Activated CD4-positive, alpha-beta memory T cell treated with anti-CD3 and anti-CD28 coated beads for 36 hours (primary cell): ENCODE results near the gene IFRD2. TPM values are rescaled to one million over a fixed set of nuclear protein-coding genes. Genes with fewer than 3 reads are reported as not detected.

Source experiments
- CTCF ChIA-PET: fragments of 350-600 bp; sonication (Branson Sonifier 250); formaldehyde crosslinking; loops from one replicate; lab custom pipeline; 2021; ENCODE audit warnings: antibody characterized with exemption, inconsistent platforms; lab: Charles Lee
- POLR2A ChIA-PET: fragments of 350-600 bp; sonication (Branson Sonifier 250); formaldehyde crosslinking; loops from one replicate; lab custom pipeline; 2021; ENCODE audit warnings: antibody characterized with exemption; lab: Charles Lee
- DNase-seq: peaks from one replicate; pipeline ENCODE4 v3.0.0-alpha.2; 2020
- H3K27ac Mint-ChIP-seq: one replicate; pipeline ENCODE4 v1.8.0; 2021; ENCODE audit warnings: mixed read lengths
- H3K27me3 Mint-ChIP-seq: one replicate; pipeline ENCODE4 v1.8.0; 2021; ENCODE audit warnings: mixed read lengths
- H3K36me3 Mint-ChIP-seq: one replicate; pipeline ENCODE4 v1.8.0; 2021; ENCODE audit warnings: mixed read lengths
- H3K4me1 Mint-ChIP-seq: one replicate; pipeline ENCODE4 v1.8.0; 2021; ENCODE audit warnings: low read depth, mixed read lengths
- H3K4me3 Mint-ChIP-seq: one replicate; pipeline ENCODE4 v1.8.0; 2021; ENCODE audit warnings: mild to moderate bottlenecking, mixed read lengths
- H3K9me3 Mint-ChIP-seq: one replicate; pipeline ENCODE4 v1.8.0; 2021; ENCODE audit warnings: mixed read lengths
- intact Hi-C: fragments of 100-400 bp; cut with micrococcal nuclease; formaldehyde crosslinking; loops from one replicate; pipeline ENCODE4 v1.15.1; 2023
- total RNA-seq, 2 experiments: library from RNA; stranded (reverse); gene quantifications; one replicate each; pipeline ENCODE4 v1.2.3, GENCODE V29; 2021

Gene IFRD2, protein sequence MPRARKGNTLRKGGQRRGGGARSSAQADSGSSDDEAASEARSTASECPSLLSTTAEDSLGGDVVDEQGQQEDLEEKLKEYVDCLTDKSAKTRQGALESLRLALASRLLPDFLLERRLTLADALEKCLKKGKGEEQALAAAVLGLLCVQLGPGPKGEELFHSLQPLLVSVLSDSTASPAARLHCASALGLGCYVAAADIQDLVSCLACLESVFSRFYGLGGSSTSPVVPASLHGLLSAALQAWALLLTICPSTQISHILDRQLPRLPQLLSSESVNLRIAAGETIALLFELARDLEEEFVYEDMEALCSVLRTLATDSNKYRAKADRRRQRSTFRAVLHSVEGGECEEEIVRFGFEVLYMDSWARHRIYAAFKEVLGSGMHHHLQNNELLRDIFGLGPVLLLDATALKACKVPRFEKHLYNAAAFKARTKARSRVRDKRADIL
- total RNA-seq = 100 to 1,000 TPM; 111 to 112 TPM

DNA sequence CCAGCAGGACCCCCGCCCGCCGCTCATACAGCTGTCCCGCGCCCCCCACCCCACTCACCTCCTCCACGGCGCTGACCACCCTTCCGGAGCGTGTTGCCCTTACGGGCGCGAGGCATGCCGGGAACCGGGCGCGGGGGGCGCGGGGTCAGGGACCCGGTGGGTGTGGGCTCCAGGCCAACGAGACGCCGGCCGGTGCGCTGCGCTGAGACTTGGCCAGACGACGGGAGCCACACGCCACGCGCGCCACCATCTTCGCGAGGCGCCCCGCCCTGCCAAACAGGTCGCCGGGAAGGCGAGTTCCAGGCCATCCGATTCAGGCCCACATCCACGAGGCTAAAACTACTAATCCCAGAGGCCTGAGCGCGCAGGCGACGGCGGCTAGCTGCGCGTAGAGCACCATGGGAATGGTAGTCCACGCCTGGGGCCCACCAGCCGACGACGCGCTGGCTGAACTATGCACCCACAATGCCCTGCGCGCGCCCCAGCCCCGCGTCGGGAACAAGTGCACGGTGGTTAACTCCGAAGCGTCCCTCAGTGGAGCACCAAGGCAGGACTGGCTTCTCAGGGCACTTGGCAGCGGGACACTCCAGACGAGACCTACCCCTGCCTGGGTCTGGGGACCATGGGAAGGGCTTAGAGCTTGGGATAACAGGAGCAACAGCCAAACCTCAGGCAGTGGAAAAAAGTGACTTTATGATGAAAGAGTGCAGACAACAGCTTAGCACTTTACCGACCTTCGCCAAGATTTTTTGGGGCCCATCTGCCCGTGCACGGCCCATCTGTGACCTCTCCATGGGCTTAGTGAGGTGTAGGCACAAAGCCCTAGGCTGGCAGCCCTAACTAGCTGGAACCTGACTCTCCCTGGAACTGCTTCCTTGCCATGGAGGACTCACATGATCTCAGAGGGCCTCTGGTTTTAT, at the start of gene IFRD2:
Gene IFRD2, minus strand, starts transcription at position 271 of the 920 bp plus-strand sequence. Its CDS starts 155 bp downstream, at position 116.
- POLR2A ChIA-PET = interaction anchor here (0.8 to 2.7 kb wide), 10 partner anchors 9 to 64 kb away, joined by 3 to 15 read pairs (median 4); partner anchors contain the start of genes LSMEM2 and TUSC2
- H3K36me3 Mint-ChIP-seq = peaks cover 20% of the 10 kb centered on the region
- peak within 1 kb of the TSS; percentile 92 for H3K4me3 Mint-ChIP-seq
- no peaks in the 10 kb centered on the region for H3K27me3 Mint-ChIP-seq
- peak within 1 kb of the TSS; percentile 90 for H3K27ac Mint-ChIP-seq
- intact Hi-C loops = loop anchor here (1.0 kb wide), 5 partner anchors 18 to 67 kb away; partner anchors contain the start of genes TMEM115 and TUSC2
- H3K9me3 Mint-ChIP-seq = no peaks in the 10 kb centered on the region
- CTCF ChIA-PET = interaction anchor here (0.6 to 2.3 kb wide), 11 partner anchors 13 to 353 kb away, joined by 3 to 14 read pairs (median 3); partner anchors contain the start of genes LSMEM2, RASSF1 and RBM6
- peaks cover 20% of the 10 kb centered on the region for H3K4me1 Mint-ChIP-seq
- peak; percentile 98 for DNase-seq

DNA sequence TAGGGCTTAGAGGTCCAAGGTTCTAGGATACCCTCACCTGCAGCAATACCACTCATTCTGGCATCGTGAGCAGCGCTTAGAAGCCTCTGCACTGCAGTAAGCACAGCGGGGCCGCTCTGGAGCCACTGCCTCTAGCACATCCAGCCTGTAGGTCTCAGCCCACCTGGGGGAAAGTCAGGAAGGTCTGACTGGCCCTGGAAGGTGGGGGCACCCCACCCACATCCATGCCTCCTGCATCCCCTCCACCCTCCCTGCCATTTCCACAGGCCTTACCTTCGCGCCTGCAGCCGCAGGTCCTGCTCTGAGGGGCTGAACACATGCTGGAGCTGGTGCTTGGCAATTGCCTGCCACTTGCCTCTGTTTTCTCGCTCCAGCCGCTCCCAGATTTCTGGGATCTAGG, 49.3 kb upstream of the IFRD2 start:
- H3K9me3 Mint-ChIP-seq = no peaks in the 10 kb centered on the region
- POLR2A ChIA-PET = interaction anchor here (0.6 to 6.5 kb wide), 6 partner anchors 7 to 264 kb away, joined by 3 to 93 read pairs (median 6); partner anchors contain the start of genes CYB561D2, HYAL3, NAA80 and NPRL2
- DNase-seq = peak; percentile 31

DNA sequence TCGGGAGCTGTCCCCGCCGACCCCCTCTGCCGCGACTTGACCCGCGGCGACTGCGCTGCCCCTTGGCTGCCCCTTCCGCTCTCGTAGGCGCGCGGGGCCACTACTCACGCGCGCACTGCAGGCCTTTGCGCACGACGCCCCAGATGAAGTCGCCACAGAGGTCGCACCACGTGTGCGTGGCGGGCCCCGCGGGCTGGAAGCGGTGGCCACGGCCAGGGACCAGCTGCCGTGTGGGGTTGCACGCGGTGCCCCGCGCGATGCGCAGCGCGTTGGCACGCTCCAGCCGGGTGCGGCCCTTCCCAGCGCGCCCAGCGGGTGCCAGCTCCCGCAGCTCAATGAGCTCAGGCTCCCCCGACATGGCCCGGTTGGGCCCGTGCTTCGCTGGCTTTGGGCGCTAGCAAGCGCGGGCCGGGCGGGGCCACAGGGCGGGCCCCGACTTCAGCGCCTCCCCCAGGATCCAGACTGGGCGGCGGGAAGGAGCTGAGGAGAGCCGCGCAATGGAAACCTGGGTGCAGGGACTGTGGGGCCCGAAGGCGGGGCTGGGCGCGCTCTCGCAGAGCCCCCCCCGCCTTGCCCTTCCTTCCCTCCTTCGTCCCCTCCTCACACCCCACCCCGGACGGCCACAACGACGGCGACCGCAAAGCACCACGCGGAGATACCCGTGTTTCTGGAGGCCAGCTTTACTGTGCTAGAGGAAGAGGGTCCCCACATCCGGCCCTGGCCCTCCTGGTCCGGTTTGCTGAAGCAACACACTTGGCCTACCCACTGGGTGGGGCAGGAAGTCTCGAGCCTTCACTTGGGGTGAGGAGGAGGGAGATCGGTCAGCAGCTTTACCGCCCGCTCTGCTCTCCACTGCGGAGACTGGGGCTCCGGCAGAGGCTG, 48.5 kb upstream of the IFRD2 start, which contains the start of gene RASSF1:
Gene RASSF1, minus strand, starts transcription at position 389 of the 882 bp plus-strand sequence. Its CDS starts 31 bp downstream, at position 358.
- ChIA-PET POLR2A (interaction anchor here (0.6 to 6.5 kb wide), 10 partner anchors 8 to 1716 kb away, joined by 3 to 93 read pairs (median 6); partner anchors contain the start of genes CYB561D2, DUSP7, HYAL3 and NAA80), CTCF (interaction anchor here (0.9 to 1.7 kb wide), 5 partner anchors 8 to 48 kb away, joined by 3 to 7 read pairs (median 4); partner anchors contain the start of genes CYB561D2, IFRD2 and NPRL2)
- H3K9me3 Mint-ChIP-seq = no peaks in the 10 kb centered on the region
- peak within 1 kb of the TSS; percentile 92 for H3K27ac Mint-ChIP-seq
- H3K36me3 Mint-ChIP-seq = peaks cover 31% of the 10 kb centered on the region
- DNase-seq = peak; percentile 83
- H3K4me3 Mint-ChIP-seq = peak within 1 kb of the TSS; percentile 97
- H3K4me1 Mint-ChIP-seq = peaks cover 30% of the 10 kb centered on the region
- H3K27me3 Mint-ChIP-seq = no peaks in the 10 kb centered on the region
- intact Hi-C loops = loop anchor here (5.0 kb wide), 1 partner anchor 262 kb away; no protein-coding TSS in a partner anchor

More for the DNA sequence above, 49.3 kb upstream of the IFRD2 start:
- Mint-ChIP-seq H3K4me3 (peak overlapping the region; percentile 97), H3K27ac (peak overlapping the region; percentile 92), H3K27me3 (no peaks in the 10 kb centered on the region), H3K4me1 (peaks cover 27% of the 10 kb centered on the region), H3K36me3 (peaks cover 24% of the 10 kb centered on the region)
- intact Hi-C loops = loop anchor here (5.0 kb wide), 1 partner anchor 261 kb away; no protein-coding TSS in a partner anchor
- CTCF ChIA-PET = interaction anchor here (0.9 to 1.7 kb wide), 3 partner anchors 12 to 49 kb away, joined by 3 to 7 read pairs (median 4); partner anchors contain the start of gene IFRD2

DNA sequence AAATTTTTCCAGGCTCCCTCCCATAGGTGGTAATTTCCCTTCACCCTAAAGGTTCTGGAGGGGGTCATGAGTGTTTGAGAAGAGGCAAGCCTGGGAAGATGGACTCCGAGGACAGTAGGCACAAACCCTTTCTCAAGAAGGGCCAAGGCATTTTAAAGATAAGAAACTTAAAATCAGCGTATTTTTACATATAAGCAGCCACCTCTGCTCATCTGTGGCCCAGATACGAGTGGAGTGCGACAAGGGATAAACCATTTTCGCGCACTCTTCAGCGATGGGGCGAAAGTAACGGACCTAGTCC, 47.9 kb upstream of the IFRD2 start:
- intact Hi-C loops = loop anchor here (5.0 kb wide), 1 partner anchor 262 kb away; no protein-coding TSS in a partner anchor
- peak overlapping the region; percentile 92 for H3K27ac Mint-ChIP-seq
- no peak for DNase-seq
- H3K4me3 Mint-ChIP-seq = peak overlapping the region; percentile 97
- H3K36me3 Mint-ChIP-seq = peaks cover 36% of the 10 kb centered on the region
- no peaks in the 10 kb centered on the region for H3K27me3 Mint-ChIP-seq
- POLR2A ChIA-PET = interaction anchor here (0.7 to 6.5 kb wide), 7 partner anchors 9 to 1717 kb away, joined by 3 to 93 read pairs (median 7); partner anchors contain the start of genes CYB561D2, DUSP7, HYAL3 and NAA80
- peaks cover 36% of the 10 kb centered on the region for H3K4me1 Mint-ChIP-seq
- no peaks in the 10 kb centered on the region for H3K9me3 Mint-ChIP-seq
- CTCF ChIA-PET = interaction anchor here (0.9 to 1.7 kb wide), 4 partner anchors 9 to 14 kb away, joined by 3 to 7 read pairs (median 4); partner anchors contain the start of genes CYB561D2 and NPRL2

DNA sequence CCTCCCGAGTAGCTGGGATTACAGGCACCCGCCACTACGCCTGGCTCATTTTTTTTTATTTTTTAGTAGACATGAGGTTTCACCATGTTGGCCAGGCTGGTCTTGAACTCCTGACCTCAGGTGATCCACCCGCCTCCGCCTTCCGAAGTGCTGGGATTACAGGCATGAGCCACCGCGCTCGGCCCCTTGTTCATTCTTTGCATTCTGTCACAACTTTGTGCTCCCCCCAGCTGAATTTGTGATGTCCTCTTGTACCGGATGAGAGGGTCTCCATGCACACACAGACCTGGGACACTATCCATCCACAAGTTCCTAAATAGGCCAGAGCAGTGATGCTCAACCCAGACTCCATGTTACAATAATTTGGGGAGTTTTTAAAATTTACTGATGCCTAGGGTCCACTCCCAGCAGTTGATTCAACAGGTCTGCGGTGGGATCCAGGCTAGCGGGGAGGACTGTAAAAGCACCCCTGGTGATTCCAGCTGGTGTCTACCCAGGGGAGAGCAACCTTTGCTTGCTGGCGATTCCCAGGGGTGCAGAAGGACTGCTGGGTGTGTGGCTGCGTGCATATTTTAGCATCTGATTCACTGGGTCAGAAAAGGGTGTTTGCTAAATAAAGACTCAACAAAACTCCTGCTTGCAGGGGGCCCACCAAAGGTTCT, 47.4 kb upstream of the IFRD2 start:
- peak overlapping the region; percentile 97 for H3K4me3 Mint-ChIP-seq
- no peaks in the 10 kb centered on the region for H3K27me3 Mint-ChIP-seq
- POLR2A ChIA-PET = interaction anchor here (0.7 to 6.5 kb wide), 8 partner anchors 9 to 1717 kb away, joined by 3 to 93 read pairs (median 12); partner anchors contain the start of genes CYB561D2, DUSP7, HEMK1 and HYAL3
- peaks cover 36% of the 10 kb centered on the region for H3K36me3 Mint-ChIP-seq
- peak overlapping the region; percentile 92 for H3K27ac Mint-ChIP-seq
- no peak for DNase-seq
- H3K4me1 Mint-ChIP-seq = peaks cover 39% of the 10 kb centered on the region
- CTCF ChIA-PET = interaction anchor here (1.7 to 4.2 kb wide), 3 partner anchors 9 to 14 kb away, joined by 7 to 39 read pairs (median 16); partner anchors contain the start of genes CYB561D2 and NPRL2
- intact Hi-C loops = loop anchor here (5.0 kb wide), 1 partner anchor 263 kb away; no protein-coding TSS in a partner anchor
- H3K9me3 Mint-ChIP-seq = no peaks in the 10 kb centered on the region

DNA sequence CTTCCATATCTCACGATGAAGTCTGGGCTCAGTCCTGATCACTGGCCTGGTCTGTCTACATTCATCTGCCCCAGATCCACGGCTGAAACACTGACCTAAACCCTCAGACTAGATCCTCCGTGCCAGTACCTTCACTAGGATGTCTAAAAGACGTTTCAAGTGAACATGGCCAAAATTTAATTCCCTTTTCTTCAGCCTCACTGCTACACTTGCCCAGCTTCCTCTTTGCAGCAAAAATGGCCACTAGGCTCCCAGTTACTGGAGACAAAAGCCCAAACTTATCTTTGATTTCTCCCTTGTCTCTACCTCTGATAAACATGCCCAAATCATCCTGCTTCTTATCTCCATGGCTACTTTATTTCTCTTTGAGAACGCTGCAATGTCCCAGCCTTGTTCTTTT, 46.7 kb upstream of the IFRD2 start:
- H3K4me1 Mint-ChIP-seq = peaks cover 45% of the 10 kb centered on the region
- POLR2A ChIA-PET = interaction anchor here (0.7 to 6.5 kb wide), 6 partner anchors 10 to 276 kb away, joined by 5 to 93 read pairs (median 16); partner anchors contain the start of genes CYB561D2, HEMK1, IFRD2 and NPRL2
- DNase-seq = no peak
- intact Hi-C loops = no loop called here
- no peaks in the 10 kb centered on the region for H3K9me3 Mint-ChIP-seq
- CTCF ChIA-PET = interaction anchor here (0.6 to 4.2 kb wide), 5 partner anchors 10 to 233 kb away, joined by 3 to 39 read pairs (median 6); partner anchors contain the start of genes CYB561D2 and NPRL2
- H3K4me3 Mint-ChIP-seq = peak overlapping the region; percentile 97
- peak overlapping the region; percentile 92 for H3K27ac Mint-ChIP-seq
- H3K36me3 Mint-ChIP-seq = peaks cover 43% of the 10 kb centered on the region
- no peaks in the 10 kb centered on the region for H3K27me3 Mint-ChIP-seq

DNA sequence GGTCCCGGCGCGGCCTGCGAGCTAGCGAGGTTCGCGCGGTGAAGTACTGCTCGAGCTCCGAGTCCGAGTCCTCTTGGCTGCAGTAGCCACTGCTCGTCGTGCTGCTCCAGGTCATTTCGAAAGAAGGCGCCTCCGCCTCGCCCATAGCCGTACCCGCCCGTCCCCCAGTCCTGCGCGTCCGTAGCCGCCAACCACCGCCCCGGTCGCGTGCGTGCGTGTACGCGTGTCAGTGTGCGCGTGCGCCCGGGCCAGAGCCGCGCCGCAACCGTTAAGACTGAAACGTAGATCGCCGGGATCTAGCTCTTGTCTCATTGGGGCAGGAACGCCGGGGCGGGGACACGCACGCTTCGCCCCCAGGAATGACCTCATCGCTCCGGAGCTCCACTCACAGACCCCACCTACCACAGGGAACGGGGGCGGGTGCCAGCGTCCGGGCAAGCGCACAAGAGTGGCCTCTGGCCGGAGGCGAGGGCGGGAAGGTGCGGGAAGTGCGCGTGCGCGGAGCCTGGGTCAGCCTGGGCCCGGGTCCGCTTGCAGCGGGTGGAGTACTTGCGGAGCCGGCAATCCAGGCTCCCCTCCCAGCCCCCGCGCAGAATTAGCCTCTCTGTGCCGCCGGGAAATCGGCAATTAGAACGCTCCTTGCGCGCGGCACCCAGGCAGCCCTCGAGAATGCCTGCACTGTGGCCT, 45.1 kb upstream of the IFRD2 start:
- CTCF ChIA-PET = interaction anchor here (0.6 to 4.2 kb wide), 10 partner anchors 9 to 247 kb away, joined by 3 to 39 read pairs (median 10); partner anchors contain the start of genes CYB561D2, HYAL2, HYAL3 and NAA80
- intact Hi-C loops = loop anchor here (1.0 to 2.0 kb wide), 6 partner anchors 9 to 103 kb away; partner anchors contain the start of genes CYB561D2, HYAL3, NAA80 and NPRL2
- POLR2A ChIA-PET = interaction anchor here (0.6 to 6.5 kb wide), 25 partner anchors 9 to 614 kb away, joined by 3 to 93 read pairs (median 4); partner anchors contain the start of genes CYB561D2, GMPPB, GNAI2 and HEMK1
- Mint-ChIP-seq H3K4me1 (peaks cover 57% of the 10 kb centered on the region), H3K36me3 (peaks cover 46% of the 10 kb centered on the region), H3K27ac (peak overlapping the region; percentile 92), H3K4me3 (peak overlapping the region; percentile 97), H3K9me3 (no peaks in the 10 kb centered on the region), H3K27me3 (no peaks in the 10 kb centered on the region)
- DNase-seq = peak; percentile 99

DNA sequence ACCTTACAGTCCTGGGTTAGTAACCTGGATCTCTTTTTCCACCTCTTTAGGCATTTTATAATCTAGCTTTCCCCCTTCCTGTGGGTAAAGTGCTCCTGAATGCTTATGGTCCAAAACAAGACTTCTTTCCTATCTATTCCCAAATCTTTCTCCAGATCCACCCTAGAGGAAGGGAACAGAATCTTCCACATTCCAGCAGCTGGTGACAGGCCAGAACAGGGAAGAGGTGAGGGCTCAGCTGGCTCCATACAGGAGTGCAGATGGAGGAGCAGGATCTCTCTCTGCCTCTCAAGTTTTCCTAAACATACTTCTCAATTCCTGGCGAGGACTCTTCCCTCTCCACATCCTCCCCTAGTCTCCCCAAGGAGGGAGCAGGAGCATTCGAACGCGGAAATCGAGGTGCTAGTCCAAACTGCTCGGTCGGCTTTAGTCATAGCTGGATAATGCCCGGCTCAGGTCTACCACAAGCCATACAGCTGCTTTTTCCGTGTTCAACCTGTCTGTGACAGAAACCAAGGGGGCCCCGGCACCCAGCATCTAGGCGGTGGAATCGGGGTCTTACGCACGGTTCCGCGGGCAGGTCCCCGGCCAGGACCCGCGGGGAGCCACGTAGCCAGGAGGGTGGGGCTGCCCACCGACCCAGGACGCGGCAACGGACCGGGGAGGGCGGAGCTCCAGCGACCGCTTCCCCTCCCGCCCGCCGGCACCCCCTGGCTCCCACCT, 44.4 kb upstream of the IFRD2 start:
- H3K4me3 Mint-ChIP-seq = peak overlapping the region; percentile 97
- CTCF ChIA-PET = interaction anchor here (0.6 to 4.2 kb wide), 11 partner anchors 8 to 273 kb away, joined by 3 to 39 read pairs (median 12); partner anchors contain the start of genes CYB561D2, HYAL2, HYAL3 and NAA80
- POLR2A ChIA-PET = interaction anchor here (0.6 to 6.5 kb wide), 22 partner anchors 9 to 613 kb away, joined by 3 to 93 read pairs (median 4); partner anchors contain the start of genes CYB561D2, GMPPB, GNAI2 and HEMK1
- peaks cover 57% of the 10 kb centered on the region for H3K4me1 Mint-ChIP-seq
- no peaks in the 10 kb centered on the region for H3K27me3 Mint-ChIP-seq
- H3K27ac Mint-ChIP-seq = peak overlapping the region; percentile 92
- peaks cover 51% of the 10 kb centered on the region for H3K36me3 Mint-ChIP-seq
- no peaks in the 10 kb centered on the region for H3K9me3 Mint-ChIP-seq
- intact Hi-C loops = loop anchor here (1.0 to 2.0 kb wide), 6 partner anchors 8 to 102 kb away; partner anchors contain the start of genes CYB561D2, HYAL3, NAA80 and NPRL2
- DNase-seq = peak; percentile 75
